Measurements from ENCODE around the gene ZSWIM8.

DNA sequence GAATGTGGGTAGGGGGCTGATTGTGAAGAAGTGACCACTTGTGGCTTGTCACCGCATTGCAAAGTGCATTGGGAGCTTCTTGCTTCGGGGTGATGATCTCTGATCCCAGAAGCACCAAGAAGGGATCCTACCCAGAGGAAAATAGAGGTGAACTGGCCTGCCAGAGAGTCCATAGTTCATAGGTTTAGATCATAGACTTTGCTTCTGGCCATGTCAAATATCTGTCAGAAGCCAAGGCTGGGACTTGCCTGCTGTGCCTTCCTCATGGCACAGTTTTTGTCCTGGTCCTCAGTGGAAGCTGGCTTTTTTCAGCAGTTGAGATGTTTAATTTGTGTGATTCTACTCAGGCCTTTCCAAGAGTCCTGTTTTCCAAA is 1.1 kb downstream of the ZSWIM8 start:
- TF ChIP-seq EZH2 (IDR thresholded peaks at IDR 0.05; ENCODE audit: insufficient read depth, poor library complexity, severe bottlenecking): no peak
- no peak for TF ChIP-seq EZH2phosphoT487 (IDR thresholded peaks at IDR 0.05; ENCODE audit: insufficient read depth, low read depth)
